GM23338 (cell line): ENCODE measurements around the gene RIMS1. TPM values are rescaled to one million over a fixed set of nuclear protein-coding genes. Genes with fewer than 3 reads are reported as not detected.

ENCODE experiments used
- ATAC-seq: fragments of 200-7000 bp; cut with Tn5 transposase; 3 replicates; pipeline ENCODE4 v1.9.1; 2020
- DNase-seq: peaks from one replicate; pipeline ENCODE4 v3.0.0-alpha.2; 2015; ENCODE audit warnings: low spot score
- H2AFZ ChIP-seq: fragments of 200-600 bp; sonication (generic); 2 replicates; pipeline ENCODE4 v1.8.0; 2016; ENCODE audit warnings: antibody characterized with exemption, mild to moderate bottlenecking, moderate library complexity
- H3F3A ChIP-seq: fragments of 200-600 bp; sonication (generic); replicated peaks from 2 replicates; pipeline ENCODE4 v1.8.0; 2017; ENCODE audit warnings: antibody characterized with exemption, mixed run types, low read depth
- H3K27ac ChIP-seq: fragments of 200-600 bp; sonication (generic); 2 replicates; pipeline ENCODE4 v1.6.1; 2016; ENCODE audit warnings: low read depth
- H3K27me3 ChIP-seq: fragments of 200-600 bp; sonication (generic); 2 replicates; pipeline ENCODE4 v1.8.0; 2016; ENCODE audit warnings: mild to moderate bottlenecking, mixed run types, moderate library complexity; ENCODE audit not compliant: insufficient read depth
- H3K36me3 ChIP-seq: fragments of 200-600 bp; sonication (generic); 2 replicates; pipeline ENCODE4 v1.8.0; 2016; ENCODE audit warnings: mild to moderate bottlenecking; ENCODE audit not compliant: insufficient read depth
- H3K4me1 ChIP-seq: fragments of 200-600 bp; sonication (generic); 2 replicates; pipeline ENCODE4 v1.8.0; 2016; ENCODE audit warnings: mild to moderate bottlenecking, moderate library complexity; ENCODE audit not compliant: insufficient read depth
- H3K4me2 ChIP-seq: fragments of 200-600 bp; sonication (generic); 2 replicates; pipeline ENCODE4 v1.7.1; 2017; ENCODE audit warnings: mixed run types
- H3K4me3 ChIP-seq: fragments of 200-600 bp; sonication (generic); 2 replicates; pipeline ENCODE4 v1.6.1; 2016; ENCODE audit warnings: mixed run types
- H3K79me2 ChIP-seq: fragments of 200-600 bp; sonication (generic); replicated peaks from 2 replicates; pipeline ENCODE4 v1.8.0; 2017; ENCODE audit warnings: mild to moderate bottlenecking; ENCODE audit not compliant: insufficient read depth
- H3K9me2 ChIP-seq: fragments of 200-600 bp; sonication (generic); 2 replicates; pipeline ENCODE4 v1.8.0; 2017; ENCODE audit not compliant: insufficient read depth
- H4K20me1 ChIP-seq: fragments of 200-600 bp; sonication (generic); replicated peaks from 2 replicates; pipeline ENCODE4 v1.8.0; 2017; ENCODE audit warnings: mild to moderate bottlenecking; ENCODE audit not compliant: insufficient read depth
- H3K27ac Mint-ChIP-seq: 2 replicates; pipeline ENCODE4 v1.8.0; 2020; ENCODE audit warnings: inconsistent platforms, mild to moderate bottlenecking, moderate library complexity, mixed read lengths
- H3K27me3 Mint-ChIP-seq: 3 replicates; pipeline ENCODE4 v1.8.0; 2022; ENCODE audit warnings: low read depth, mild to moderate bottlenecking, moderate library complexity, mixed read lengths, inconsistent platforms; ENCODE audit not compliant: insufficient read depth, poor library complexity
- H3K36me3 Mint-ChIP-seq: 3 replicates; pipeline ENCODE4 v1.8.0; 2021; ENCODE audit warnings: low read depth, mild to moderate bottlenecking, inconsistent platforms, moderate library complexity, mixed read lengths
- H3K4me1 Mint-ChIP-seq: 3 replicates; pipeline ENCODE4 v1.8.0; 2020; ENCODE audit warnings: mild to moderate bottlenecking, inconsistent platforms, mixed read lengths
- H3K4me3 Mint-ChIP-seq: 3 replicates; pipeline ENCODE4 v1.8.0; 2021; ENCODE audit warnings: moderate library complexity, mild to moderate bottlenecking, inconsistent platforms, mixed read lengths
- H3K9me3 Mint-ChIP-seq: 3 replicates; pipeline ENCODE4 v1.8.0; 2020; ENCODE audit warnings: moderate library complexity, mild to moderate bottlenecking, inconsistent platforms, mixed read lengths
- CREB1 ChIP-seq: fragments of 250-450 bp; sonication (Bioruptor Pico); IDR thresholded peaks from 2 replicates; pipeline ENCODE4 v1.5.0; 2020; ENCODE audit warnings: low read depth, mild to moderate bottlenecking, moderate library complexity
- CTCF ChIP-seq, 2 experiments: fragments of 200-600 bp in 1 of 2; sonication (generic) in 1 of 2; conservative IDR thresholded peaks; 2 replicates each; pipeline versions ENCODE4 v1.5.1 to v1.6.1; 2016 to 2017; ENCODE audit warnings: antibody characterized with exemption in 2 of 2, low read depth in 2 of 2, mild to moderate bottlenecking in 2 of 2, moderate library complexity in 1 of 2
- ETS1 ChIP-seq: IDR thresholded peaks from 2 replicates; pipeline ENCODE4 v1.6.1; 2016; ENCODE audit warnings: antibody characterized with exemption
- EZH2 ChIP-seq: fragments of 200-600 bp; sonication (generic); IDR thresholded peaks from one replicate; pipeline ENCODE4 v1.8.0; 2017; ENCODE audit warnings: antibody characterized with exemption, mild to moderate bottlenecking, low read depth; ENCODE audit not compliant: unreplicated experiment
- EZH2phosphoT487 ChIP-seq: fragments of 200-600 bp; sonication (generic); IDR thresholded peaks from one replicate; pipeline ENCODE4 v1.8.1; 2018; ENCODE audit warnings: antibody characterized with exemption; ENCODE audit not compliant: unreplicated experiment
- JUNB ChIP-seq: IDR thresholded peaks from one replicate; pipeline ENCODE4 v1.6.1; 2016; ENCODE audit warnings: antibody characterized with exemption; ENCODE audit not compliant: unreplicated experiment
- NANOG ChIP-seq: IDR thresholded peaks from 2 replicates; pipeline ENCODE4 v1.6.1; 2016; ENCODE audit warnings: antibody characterized with exemption, borderline replicate concordance
- POLR2AphosphoS5 ChIP-seq: IDR thresholded peaks from 2 replicates; pipeline ENCODE4 v1.6.1; 2016; ENCODE audit warnings: antibody characterized with exemption, low read depth
- STAT1 ChIP-seq: IDR thresholded peaks from one replicate; pipeline ENCODE4 v1.6.1; 2016; ENCODE audit warnings: antibody characterized with exemption; ENCODE audit not compliant: unreplicated experiment
- ZNF114 ChIP-seq: fragments of 250-450 bp; sonication (Bioruptor Pico); IDR thresholded peaks from 2 replicates; pipeline ENCODE4 v1.5.0; 2020; ENCODE audit warnings: mild to moderate bottlenecking, moderate library complexity
- ZNF331 ChIP-seq: fragments of 250-450 bp; sonication (Bioruptor Pico); IDR thresholded peaks from 2 replicates; pipeline ENCODE4 v1.5.0; 2020; ENCODE audit warnings: low read depth, mild to moderate bottlenecking, moderate library complexity
- ZNF462 ChIP-seq: fragments of 250-450 bp; sonication (Bioruptor Pico); IDR thresholded peaks from 2 replicates; pipeline ENCODE4 v1.5.0; 2020; ENCODE audit warnings: mild to moderate bottlenecking, moderate library complexity
- polyA plus RNA-seq: library from polyadenylated mRNA; unstranded; fragments of >200 nt; fragmentation: Nextera tagmentation; extraction: Ambion mirVana; gene quantifications from 2 replicates; pipeline ENCODE4 v1.2.1, GENCODE V29; 2016
- total RNA-seq: library from RNA; depleted of rRNA; stranded (reverse); fragments of >200 nt; shearing (Covaris generic); gene quantifications from 2 replicates; pipeline ENCODE4 v1.2.3, GENCODE V29; 2014
- TF ChIP-seq, protein P1 (sequence below): IDR thresholded peaks from one replicate; pipeline ENCODE4 v1.6.1; 2018; ENCODE audit warnings: antibody characterized with exemption; ENCODE audit not compliant: unreplicated experiment

RIMS1 gene
- total and polyA plus RNA-seq, 2 experiments from 2014 or later, result 0.89 to 4.0 TPM

DNA sequence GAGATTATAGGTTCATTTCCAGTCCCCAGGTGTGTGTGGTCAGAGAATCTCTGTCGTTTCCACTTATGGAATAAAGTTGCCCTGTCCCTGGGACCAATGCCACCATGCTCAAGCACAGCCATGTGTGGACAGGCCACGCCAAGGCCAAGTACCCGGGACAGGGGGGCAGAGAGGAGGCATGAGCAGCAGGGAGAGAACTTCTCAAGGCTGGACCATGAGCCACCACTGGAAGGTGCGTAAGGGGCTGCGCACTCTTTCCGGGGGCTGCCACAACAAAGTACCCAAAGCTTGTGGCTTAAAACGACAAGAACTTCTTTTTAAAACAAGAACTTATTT lies 526.3 kb downstream of the RIMS1 start:
- TF ChIP-seq ZNF331 (no peak), STAT1 (no peak), ZNF462 (CRISPR knock-in tag) (no peak), JUNB (no peak), EZH2phosphoT487 (no peak), ETS1 (no peak), ZNF114 (CRISPR knock-in tag) (no peak), NANOG (no peak), EZH2 (no peak), CTCF (conservative IDR thresholded peaks at IDR 0.05; ENCODE audit: low read depth in 2 of 2) (no peak), POLR2AphosphoS5 (no peak), CREB1 (CRISPR knock-in tag) (no peak)
- TF ChIP-seq, protein P1, sequence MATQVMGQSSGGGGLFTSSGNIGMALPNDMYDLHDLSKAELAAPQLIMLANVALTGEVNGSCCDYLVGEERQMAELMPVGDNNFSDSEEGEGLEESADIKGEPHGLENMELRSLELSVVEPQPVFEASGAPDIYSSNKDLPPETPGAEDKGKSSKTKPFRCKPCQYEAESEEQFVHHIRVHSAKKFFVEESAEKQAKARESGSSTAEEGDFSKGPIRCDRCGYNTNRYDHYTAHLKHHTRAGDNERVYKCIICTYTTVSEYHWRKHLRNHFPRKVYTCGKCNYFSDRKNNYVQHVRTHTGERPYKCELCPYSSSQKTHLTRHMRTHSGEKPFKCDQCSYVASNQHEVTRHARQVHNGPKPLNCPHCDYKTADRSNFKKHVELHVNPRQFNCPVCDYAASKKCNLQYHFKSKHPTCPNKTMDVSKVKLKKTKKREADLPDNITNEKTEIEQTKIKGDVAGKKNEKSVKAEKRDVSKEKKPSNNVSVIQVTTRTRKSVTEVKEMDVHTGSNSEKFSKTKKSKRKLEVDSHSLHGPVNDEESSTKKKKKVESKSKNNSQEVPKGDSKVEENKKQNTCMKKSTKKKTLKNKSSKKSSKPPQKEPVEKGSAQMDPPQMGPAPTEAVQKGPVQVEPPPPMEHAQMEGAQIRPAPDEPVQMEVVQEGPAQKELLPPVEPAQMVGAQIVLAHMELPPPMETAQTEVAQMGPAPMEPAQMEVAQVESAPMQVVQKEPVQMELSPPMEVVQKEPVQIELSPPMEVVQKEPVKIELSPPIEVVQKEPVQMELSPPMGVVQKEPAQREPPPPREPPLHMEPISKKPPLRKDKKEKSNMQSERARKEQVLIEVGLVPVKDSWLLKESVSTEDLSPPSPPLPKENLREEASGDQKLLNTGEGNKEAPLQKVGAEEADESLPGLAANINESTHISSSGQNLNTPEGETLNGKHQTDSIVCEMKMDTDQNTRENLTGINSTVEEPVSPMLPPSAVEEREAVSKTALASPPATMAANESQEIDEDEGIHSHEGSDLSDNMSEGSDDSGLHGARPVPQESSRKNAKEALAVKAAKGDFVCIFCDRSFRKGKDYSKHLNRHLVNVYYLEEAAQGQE, result no peak
- Histone ChIP-seq H4K20me1 (no peaks in the 10 kb centered on the region), H2AFZ (no peak overlapping the region; the same call in 1 of the 2 replicates), H3K9me2 (no peaks in the 10 kb centered on the region), H3K27ac (no peak overlapping the region), H3K79me2 (no peaks in the 10 kb centered on the region), H3F3A (no peaks in the 10 kb centered on the region), H3K4me2 (no peak overlapping the region), H3K4me3 (no peak overlapping the region), H3K36me3 (no peaks in the 10 kb centered on the region), H3K4me1 (no peaks in the 10 kb centered on the region), H3K27me3 (no peaks in the 10 kb centered on the region)
- DNase-seq (no peak), ATAC-seq (no peak)
- no peak overlapping the region for H3K4me3 Mint-ChIP-seq
- no peaks in the 10 kb centered on the region for H3K9me3 Mint-ChIP-seq
- H3K27me3 Mint-ChIP-seq, result peaks cover 2% of the 10 kb centered on the region
- no peak overlapping the region for H3K27ac Mint-ChIP-seq
- no peaks in the 10 kb centered on the region for H3K4me1 Mint-ChIP-seq
- H3K36me3 Mint-ChIP-seq, result no peaks in the 10 kb centered on the region
